NCI-H345 treated with DMSO at 0.1 percent for 48 hours (cell line): ENCODE results near the gene NUDT3.
"Not testable (repeated sequence)": the region's sequence is repeated elsewhere in the genome, so short reads cannot be mapped to it uniquely, and the experiment has no call there.

ENCODE experiments used
- DNase-seq: peaks from one replicate; lab custom pipeline; 2025; ENCODE audit not compliant: unreplicated experiment; lab: John Stamatoyannopoulos, UW

Gene NUDT3

DNA sequence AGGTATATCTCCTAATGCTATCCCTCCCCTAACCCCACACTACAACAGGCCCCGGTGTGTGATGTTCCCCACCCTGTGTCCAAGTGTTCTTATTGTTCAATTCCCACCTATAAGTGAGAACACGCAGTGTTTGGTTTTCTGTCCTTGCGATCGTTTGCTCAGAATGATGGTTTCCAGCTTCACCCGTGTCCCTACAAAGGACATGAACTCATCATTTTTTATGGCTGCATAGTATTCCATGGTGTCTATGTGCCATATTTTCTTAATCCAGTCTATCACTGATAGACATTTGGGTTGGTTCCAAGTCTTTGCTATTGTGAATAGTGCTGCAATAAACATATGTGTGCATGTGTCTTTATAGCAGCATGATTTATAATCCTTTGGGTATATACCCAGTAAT is 20.6 kb downstream of the NUDT3 start:
- DNase-seq, result not testable (repeated sequence)

DNA sequence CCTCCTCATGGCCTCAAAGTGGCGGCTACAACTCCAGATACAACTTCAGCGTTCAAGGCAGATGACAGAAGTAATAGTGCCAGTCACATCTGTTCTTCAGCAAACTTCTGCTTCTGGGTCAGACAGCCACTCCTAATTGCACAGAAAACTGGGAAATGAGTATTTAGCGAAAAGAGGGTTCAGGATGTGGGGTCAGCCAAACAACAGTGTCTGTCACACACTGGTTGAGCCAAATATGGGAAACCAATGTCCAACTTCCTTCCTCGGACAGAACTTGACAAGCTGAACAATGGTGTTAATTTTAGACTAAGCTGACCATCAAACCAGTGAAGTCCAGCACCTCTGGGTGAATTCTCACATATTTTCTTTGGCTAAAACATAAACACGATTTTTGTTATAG is 22.1 kb downstream of the NUDT3 start:
- DNase-seq, result no peak

DNA sequence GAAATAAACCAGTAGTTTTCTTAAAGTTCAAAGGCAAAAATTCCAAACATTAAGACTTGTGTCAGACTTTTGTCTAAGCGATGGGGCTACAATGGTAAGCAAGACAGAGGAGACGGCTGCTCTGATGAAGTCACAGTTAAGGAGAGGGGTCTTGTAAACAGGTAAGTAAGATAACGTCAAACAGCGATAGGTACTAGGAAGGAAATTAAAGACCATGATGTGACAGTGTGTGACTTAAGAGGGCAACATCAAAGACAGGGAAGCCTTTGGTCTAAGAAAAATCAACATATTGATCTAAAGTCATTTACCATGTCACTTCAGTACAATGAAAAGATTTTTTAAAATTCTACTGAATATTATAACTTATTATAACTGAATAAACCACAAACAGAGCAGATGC is 23.1 kb downstream of the NUDT3 start:
- no peak for DNase-seq

DNA sequence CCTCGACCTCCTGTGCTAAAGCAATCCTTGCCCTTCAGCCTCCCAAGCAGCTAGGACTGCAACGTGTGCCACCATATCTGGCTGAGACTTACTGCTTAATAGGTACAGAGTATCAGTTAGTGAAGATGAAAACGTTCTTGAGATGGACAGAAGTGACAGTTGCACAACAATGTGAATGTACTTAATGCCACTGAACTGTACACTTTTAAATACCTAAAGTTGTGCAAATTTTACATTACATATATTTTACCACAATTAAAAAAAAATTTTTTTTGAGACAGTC is 25.9 kb downstream of the NUDT3 start:
- DNase-seq, result no peak

DNA sequence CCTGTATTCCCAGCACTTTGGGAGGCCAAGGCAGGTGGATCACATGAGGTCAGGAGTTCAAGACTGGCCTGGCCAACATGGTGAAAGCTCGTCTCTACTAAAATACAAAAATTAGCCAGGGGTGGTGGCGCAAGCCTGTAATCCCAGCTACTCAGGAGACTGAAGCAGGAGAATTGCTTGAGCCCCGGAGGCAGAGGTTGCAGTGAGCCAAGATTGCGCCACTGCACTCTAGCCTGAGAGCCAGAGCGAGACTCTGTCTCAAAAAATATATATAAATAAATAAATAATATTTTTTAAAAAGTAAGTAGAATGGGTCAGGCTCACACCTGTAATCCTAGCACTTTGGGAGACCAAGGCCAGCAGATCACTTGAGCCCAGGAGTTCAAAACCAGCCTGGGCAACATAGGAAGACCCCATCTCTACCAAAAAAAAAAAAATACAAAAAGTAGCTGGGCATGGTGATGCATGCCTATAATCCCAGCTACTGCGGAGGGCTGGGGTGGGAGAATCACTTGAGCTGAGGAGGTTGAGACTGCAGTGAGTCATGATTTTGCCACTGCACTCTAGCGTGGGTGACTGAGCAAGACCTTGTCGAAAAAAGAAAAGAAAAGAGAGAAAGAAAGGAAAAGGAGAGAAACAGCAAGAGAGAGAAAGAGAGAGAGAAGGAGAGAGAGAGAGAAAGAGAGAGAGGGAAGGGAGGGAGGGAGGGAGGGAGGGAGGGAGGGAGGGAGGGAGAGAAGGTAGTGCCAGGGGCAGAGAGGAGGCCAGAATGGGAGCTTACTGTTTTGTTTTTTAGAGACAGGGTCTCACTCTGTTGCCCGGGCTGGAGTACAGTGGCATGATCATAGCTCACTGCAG is 26.5 kb downstream of the NUDT3 start:
- DNase-seq, result not testable (repeated sequence)

DNA sequence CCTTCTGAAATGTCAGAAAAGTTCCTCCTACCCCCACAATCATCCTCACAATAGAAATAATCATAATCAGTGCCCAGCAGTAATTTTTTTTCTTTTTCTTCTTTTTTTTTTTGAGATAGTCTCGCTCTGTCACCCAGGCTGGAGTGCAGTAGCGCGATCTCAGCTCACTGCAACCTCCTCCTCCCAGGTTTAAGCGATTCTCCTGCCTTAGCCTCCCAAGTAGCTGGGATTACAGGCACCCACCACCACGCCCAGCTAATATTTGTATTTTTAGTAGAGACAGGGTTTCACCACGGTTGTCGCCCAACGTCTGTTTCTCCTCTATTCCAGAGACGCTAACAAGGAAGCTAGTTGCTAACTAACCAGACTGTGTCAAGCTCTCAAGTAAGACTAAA is 28.8 kb downstream of the NUDT3 start:
- DNase-seq, result not testable (repeated sequence)

DNA sequence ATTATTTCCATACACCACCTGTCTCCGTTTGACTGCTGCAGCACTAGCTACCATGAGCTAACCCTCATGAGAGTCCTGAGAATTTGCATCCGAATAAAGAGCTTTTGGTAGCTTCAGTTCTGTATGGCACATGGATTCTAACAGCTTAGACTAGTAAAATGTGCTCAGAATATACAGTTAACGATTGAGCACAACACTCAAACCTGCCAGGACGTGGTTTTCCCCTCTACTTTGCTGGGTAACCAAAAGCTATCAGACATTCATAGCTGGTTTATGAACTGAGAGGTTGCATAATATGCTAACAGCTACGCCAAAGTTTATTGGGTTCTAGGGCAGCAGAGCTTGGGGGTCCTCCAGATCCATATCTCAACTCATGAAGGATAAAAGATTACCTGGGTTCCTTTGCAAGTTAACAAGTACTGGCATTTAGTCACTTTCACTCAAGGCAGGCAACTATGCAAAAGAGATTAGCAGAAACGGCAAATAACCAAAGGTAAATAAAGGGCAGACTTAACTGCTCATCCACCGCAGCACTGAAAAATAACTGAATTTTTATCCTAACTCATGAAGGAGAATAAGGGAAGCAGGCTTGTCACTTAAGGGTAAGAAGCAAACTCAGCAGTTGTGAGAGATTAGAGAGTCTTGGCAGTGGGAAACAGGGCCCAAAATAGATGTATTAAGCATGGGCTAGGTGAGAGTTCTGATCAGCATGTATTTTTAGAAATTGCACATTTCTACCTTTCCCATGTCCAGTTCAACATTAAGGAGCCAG is 29.4 kb downstream of the NUDT3 start:
- no peak for DNase-seq

DNA sequence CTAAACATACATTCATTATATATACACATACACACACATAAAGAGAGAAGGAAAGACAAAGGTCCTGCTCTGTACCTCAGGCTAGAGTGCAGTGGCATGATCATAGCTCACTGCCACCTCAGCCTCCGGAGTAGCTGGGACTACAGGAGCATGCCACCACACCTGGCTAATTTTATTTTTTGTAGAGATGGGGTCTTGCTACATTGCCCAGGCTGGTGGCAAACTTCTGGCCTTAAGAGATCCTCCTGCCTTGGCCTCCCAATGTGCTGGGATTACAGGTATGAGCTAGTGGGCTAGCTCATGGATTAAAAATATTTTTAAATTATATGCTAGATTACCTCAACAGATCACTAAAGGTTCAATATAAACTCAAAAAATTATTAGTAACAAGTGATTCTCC is 30.3 kb downstream of the NUDT3 start:
- no peak for DNase-seq

DNA sequence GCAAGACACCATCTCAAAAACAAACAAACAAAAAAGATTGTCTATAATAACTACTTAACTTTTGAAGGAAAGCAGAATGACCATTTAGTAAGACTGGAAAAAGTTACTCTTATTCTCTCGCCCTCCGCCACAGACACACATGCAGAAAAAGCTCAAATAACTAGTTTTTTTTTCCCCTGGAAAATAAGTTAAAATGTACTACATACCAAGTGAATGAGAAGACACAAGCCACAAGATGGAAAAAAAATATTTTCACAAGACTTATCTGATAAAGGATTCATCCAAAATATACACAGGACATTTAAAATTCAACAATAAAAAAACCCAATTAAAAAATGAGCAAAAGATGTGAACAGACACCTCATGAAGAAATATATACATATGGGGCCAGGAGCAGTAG is 31.9 kb downstream of the NUDT3 start:
- no peak for DNase-seq

DNA sequence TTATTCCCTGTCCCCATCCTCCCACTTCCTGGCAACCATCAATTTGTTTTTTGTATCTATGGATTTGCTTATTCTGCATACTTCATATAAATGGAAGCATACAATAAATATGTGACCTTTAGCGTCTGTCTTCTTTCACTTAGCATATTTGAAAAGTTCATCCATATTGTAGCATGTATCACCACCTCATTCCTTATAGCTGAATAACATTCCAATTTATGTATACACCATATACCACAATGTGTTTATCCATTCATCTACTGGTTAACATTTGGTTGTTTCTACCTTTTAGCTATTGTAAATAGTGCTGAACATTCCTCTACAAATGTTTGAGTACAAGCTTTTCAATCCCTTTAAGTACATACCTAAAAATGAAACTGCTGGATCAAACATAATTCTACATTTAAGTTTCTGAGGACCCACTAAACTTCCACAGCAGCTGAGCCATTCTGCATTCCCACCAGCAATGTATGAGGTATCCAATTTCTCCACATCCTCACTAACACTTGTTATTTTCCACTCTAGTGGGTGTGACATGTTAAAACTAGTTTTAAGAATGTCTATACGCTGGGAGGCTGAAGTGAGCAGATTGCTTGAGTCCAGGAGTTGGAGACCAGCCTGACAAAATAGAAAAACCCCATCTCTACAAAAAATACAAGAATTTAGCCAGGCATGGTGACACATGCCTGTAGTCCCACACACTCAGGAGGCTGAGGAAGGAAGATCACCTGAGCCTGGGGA is 32.9 kb downstream of the NUDT3 start:
- DNase-seq, result no peak

DNA sequence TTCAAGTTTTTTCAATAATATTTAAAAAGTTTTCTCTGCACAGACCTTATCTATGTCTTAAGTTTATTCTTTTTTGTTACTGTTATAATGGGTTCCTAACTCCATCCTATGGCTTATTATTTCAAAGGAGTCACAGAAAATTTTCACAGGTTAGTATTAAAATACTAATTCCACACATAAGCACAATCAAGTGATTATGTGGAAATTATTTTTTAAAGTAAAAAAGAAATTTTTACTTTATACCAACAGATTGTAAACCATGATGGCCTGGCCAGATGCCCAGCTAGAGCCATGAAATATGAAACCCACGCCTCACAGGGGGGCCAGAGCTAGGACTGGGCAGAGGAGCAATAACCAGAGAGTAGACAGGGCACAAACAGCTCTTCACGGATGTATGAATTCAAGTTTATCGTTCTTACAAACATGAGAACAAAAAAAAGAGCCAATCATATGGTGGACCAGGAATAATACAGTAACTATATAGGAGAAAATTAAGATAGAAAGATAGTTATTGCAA is 34.0 kb downstream of the NUDT3 start:
- no peak for DNase-seq

DNA sequence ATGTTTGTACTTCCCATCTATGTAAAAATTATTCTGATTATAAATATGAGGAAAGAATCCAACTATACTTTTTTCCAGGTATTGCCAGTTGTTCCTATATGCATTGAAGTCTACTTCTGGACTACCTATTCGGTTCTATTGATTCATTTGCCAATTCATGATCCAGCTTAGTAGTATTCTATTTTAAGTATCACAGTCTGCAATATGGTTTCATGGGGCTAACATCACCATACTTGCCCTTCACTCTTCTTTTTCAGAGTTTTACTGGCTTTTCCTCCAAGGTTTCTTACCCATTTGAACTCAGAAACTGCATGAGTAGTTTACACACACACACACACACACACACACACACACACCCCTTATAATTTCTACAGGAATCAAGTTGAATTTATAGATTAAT is 34.5 kb downstream of the NUDT3 start:
- DNase-seq, result no peak

DNA sequence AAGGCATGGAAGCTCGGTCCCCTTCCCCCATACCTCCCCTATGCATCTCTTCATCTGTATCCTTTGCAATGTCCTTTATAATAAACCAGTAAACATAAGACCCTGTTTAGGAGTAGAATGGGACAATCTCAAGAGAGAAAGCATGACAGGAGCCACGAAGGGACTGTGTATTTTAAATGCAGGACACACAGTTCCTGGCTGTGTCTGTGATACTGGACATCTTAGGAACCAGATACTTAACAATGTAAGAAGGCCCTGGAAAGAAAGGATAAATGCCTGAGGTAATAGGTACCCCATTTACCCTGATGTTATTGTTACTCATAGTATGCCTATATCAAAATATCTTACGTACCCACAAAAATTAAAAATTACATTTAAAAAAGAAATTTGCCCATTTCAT is 36.6 kb downstream of the NUDT3 start:
- no peak for DNase-seq

DNA sequence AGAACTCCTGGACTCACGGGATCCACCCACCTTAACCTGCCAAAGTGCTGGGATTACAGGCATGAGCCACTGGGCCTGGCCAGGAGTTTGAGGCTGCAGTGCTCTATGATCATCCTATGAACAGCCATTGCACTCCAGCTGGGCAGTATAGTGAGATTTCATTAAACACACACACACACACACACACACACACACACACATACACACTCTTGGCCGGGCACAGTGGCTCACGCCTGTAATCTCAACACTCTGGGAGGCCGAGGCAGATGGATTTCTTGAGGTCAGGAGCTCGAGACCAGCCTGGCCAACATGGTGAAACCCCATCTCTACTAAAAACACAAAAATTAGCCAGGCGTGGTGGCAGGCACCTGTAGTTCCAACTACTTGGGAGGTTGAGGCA is 38.2 kb downstream of the NUDT3 start:
- not testable (repeated sequence) for DNase-seq

DNA sequence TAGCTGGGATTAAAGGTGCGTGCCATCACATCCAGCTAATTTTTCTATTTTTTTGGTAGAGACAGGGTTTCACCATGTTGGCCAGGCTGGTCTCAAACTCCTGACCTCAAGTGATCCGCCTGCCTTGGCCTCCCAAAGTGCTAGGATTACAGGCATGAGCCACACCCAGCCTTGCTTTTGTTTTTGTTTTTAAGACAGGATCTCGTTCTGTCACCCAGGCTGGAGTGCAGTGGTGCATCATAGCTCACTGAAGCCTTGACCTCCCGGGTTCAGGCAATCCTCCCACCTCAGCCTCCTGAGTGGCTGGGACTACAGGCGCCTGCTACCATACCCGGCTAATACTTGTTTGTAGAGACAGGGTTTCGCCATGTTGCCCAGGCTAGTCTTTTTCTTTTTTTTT is 38.9 kb downstream of the NUDT3 start:
- not testable (repeated sequence) for DNase-seq

DNA sequence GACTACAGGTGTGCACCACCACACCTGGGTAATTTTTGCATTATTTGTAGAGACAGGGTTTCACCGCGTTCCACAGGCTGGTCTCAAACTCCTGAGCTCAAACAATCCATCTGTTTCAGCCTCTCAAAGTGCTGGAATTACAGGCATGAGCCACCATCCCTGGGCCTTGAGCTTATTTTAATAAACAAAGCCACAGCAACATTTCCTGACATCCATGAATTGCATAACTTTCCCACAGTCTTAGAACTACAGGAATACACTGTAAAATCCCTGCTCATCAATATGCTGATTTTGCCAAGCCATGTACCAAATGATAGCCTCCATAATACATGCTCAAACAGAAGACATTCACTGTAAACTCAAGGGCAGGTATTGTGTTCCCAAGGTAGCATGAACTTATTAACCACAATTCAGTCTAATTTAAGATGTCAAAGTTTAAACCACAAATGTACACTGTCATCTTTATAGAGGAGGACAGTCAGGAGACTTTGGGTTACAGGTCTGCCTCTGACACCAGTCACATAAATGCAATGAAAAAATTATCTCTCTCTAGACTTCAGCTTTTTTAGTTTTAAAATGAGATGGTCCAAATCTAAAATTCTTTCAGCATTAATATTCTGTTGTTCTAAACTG is 40.0 kb downstream of the NUDT3 start:
- DNase-seq, result no peak

DNA sequence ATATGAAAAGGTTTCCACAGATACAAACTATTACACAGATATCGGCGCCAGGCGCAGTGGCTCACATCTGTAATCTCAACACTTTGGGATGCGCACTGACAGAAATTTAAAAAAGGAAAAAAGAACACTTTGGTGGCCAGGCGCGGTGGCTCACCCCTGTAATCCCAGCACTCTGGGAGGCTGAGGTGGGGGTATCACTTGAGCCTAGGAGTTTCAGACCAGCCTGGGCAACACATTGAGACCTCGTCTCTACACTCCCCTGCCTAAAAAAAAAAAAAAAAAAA is 41.6 kb downstream of the NUDT3 start:
- DNase-seq, result no peak

DNA sequence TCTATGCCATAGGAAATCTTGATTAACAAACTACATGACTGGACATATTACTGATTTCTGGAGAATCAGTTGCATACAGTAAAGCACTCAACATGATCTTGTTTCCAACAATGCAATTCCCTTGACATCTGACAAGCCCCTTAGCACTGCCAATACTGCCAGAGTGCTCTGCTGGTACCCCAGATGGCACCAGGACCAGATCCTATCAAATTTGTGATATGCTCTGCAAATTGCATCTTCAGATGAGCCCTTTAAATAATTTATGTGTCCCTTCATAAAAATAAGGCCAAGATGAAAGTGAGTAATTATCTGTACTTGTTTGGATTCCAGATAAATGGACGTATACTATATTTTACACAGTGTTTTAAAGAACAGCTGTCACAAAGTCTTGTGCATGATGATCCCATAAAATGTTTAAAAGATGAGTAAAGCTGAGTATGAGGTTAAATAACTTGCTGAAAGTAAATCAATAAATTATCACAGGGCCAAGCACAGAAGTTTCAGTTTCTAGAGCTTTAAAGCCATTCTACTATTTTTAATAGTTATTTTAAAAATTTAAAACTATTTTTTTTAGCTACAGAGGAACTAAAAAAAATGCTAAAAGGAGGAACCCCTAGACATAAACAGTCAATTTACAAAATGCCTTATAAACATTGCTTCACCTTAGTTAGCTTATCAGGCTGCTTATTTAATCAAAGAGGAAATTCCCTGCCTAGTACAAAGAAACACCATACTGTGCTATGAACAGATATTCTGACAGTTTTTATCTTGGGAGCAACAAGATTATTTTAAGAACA is 42.1 kb downstream of the NUDT3 start:
- no peak for DNase-seq

DNA sequence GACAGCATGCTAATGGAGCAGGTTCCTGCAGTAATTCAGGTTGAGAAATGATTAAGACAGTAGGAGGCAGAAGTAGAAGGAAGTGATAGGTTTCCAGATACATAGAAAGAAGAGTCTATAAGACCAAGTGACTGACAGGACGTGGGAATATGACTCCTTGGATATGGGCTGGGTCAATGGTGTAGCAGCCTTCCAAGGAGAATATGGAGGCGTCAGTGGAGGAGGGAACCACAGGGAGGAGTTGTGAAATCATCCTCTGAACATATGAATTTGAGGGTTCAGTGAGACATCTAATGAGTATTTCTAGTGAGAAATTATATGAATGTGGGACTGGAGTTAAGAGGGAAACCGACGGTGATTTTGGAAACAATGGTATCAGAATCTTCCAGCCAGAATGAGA is 43.3 kb downstream of the NUDT3 start:
- no peak for DNase-seq

DNA sequence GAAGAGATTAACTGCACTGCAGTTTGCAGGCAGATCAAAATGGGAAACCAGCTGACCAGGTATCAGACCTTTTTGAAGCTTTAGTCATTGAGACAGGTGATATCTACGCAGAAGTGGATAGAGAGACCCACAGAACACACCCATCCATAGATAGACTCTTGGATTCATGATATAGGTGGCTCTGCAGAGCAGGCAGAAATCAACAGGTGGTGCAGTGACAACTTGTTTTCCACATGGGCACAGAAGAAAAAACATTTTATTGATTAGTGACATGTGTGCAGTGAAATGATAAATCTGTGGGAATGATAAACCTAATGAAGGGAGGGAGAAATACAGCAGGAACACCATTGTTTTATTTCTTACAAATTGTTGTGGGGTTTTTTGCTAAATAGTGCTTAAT is 45.2 kb downstream of the NUDT3 start:
- no peak for DNase-seq
